Activated naive CD8-positive, alpha-beta T cell treated with anti-CD3 and anti-CD28 coated beads for 36 hours (primary cell): Measurements from ENCODE around the gene LLGL2. TPM values are rescaled to one million over a fixed set of nuclear protein-coding genes. Genes with fewer than 3 reads are reported as not detected.
A peak's percentile ranks its signal among the peaks of the same experiment; 100 is the strongest.
"Not testable (repeated sequence)": the region's sequence is repeated elsewhere in the genome, so short reads cannot be mapped to it uniquely, and the experiment has no call there.

Experiments used
- DNase-seq: peaks from one replicate; pipeline ENCODE4 v3.0.0; 2021
- H3K27ac Mint-ChIP-seq: one replicate; pipeline ENCODE4 v1.8.0; 2022; ENCODE audit warnings: mild to moderate bottlenecking, moderate library complexity, mixed read lengths
- H3K27me3 Mint-ChIP-seq: one replicate; pipeline ENCODE4 v1.8.0; 2022; ENCODE audit warnings: mild to moderate bottlenecking, mixed read lengths
- H3K36me3 Mint-ChIP-seq: one replicate; pipeline ENCODE4 v1.8.0; 2021; ENCODE audit warnings: mild to moderate bottlenecking, mixed read lengths
- H3K4me1 Mint-ChIP-seq: one replicate; pipeline ENCODE4 v1.8.0; 2021; ENCODE audit warnings: mixed read lengths
- H3K4me3 Mint-ChIP-seq: one replicate; pipeline ENCODE4 v1.8.0; 2022; ENCODE audit warnings: mild to moderate bottlenecking, moderate library complexity, mixed read lengths
- H3K9me3 Mint-ChIP-seq: one replicate; pipeline ENCODE4 v1.8.0; 2022; ENCODE audit warnings: mixed read lengths
- total RNA-seq, 2 experiments: library from RNA; stranded (reverse); gene quantifications; one replicate each; pipeline ENCODE4 v1.2.3, GENCODE V29; 2021

Gene LLGL2
- total RNA-seq, 2 experiments from 2014 or later: 4.8 to 5.0 TPM

DNA sequence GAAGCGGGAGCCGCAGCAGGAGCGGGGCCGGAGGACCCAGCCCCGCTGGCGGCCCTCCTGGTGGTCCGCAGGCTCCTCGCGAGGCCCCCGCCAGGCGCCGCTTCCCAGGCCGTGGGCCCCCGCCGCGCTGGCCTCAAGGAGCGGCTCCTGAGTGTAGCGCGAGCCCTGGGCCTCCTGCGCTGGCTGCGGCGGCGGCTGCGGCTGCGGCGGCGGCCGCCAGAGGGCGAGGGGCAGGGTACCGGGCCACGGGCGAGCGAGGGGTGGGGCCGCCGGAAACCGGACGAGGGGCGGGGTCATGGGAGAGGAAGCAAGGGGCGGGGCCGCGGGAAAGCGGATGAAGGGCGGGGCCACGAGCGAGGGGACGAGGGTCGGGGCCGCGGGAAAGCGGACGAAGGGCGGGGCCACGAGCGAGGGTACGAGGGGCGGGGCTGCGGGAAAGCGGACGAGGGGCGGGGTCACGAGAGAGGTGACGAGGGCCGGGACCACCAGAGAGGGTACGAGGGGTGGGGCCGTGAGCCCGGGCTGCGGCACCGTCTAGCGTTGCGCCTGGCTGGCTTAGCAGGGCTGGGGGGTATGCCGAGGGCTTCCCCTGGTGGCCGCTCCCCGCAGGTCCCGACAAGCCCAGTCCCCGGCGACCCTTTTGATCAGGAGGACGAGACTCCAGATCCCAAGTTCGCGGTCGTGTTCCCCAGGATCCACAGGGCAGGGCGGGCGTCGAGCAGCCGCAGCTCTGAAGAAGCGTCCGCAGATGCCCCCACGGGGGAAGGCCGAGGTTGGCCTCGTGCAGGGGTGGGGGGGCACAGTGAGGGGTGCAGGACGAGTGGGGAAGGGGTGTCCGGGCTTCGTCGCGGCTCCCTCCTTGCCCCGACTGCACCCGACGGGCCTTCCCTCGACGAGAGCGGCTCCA, 63.8 kb downstream of the LLGL2 start:
- H3K4me3 Mint-ChIP-seq: peak overlapping the region; percentile 70
- peak; percentile 96 for DNase-seq
- no peaks in the 10 kb centered on the region for H3K9me3 Mint-ChIP-seq
- peaks cover 3% of the 10 kb centered on the region for H3K4me1 Mint-ChIP-seq
- H3K27ac Mint-ChIP-seq: peak overlapping the region; percentile 42
- H3K27me3 Mint-ChIP-seq: no peaks in the 10 kb centered on the region
- no peaks in the 10 kb centered on the region for H3K36me3 Mint-ChIP-seq

DNA sequence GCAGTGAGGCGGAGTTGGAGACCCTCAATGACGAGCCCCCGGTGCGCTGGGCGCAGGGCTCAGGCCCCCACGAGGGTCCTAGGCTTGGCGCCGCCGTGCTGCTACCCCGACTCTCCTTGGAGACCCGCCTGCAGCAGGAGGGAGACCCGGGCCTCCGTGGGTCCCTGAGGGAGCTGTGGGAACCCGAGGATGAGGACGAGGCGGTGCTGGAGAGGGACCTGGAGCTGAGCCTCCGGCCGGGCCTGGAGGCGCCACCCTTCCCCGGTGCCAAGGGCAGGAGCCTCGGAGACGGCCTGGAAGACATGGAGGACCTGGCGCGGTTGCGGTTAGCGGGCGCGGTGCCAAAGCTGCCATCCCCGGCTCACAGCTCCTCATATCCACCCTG, 64.4 kb downstream of the LLGL2 start:
- Mint-ChIP-seq H3K27me3 (no peaks in the 10 kb centered on the region), H3K4me3 (no peak overlapping the region), H3K36me3 (no peaks in the 10 kb centered on the region), H3K9me3 (no peaks in the 10 kb centered on the region), H3K27ac (no peak overlapping the region), H3K4me1 (peaks cover 3% of the 10 kb centered on the region)
- DNase-seq: no peak

DNA sequence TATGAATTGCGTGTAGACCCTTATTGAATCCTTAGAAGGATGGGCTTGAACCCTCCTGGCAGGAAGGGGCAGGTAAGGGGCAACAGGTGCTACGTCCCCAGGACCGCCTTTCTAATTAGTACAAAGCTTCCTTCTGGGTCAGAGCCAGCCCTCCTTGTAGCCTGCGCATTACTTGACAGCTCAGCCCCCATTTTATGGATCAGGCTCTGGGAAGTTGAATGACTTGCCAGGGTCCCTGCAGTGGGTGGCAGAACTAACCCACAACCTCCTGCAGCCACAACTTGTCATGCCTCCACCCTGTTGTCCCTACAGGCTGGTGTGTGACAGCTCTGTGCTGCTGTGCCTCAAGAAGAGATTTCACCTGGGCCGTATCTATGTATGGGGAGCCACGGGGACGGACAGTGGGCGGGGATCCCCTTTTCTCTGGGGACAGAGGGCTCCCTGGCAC, 64.8 kb downstream of the LLGL2 start:
- H3K27ac Mint-ChIP-seq: no peak overlapping the region

DNA sequence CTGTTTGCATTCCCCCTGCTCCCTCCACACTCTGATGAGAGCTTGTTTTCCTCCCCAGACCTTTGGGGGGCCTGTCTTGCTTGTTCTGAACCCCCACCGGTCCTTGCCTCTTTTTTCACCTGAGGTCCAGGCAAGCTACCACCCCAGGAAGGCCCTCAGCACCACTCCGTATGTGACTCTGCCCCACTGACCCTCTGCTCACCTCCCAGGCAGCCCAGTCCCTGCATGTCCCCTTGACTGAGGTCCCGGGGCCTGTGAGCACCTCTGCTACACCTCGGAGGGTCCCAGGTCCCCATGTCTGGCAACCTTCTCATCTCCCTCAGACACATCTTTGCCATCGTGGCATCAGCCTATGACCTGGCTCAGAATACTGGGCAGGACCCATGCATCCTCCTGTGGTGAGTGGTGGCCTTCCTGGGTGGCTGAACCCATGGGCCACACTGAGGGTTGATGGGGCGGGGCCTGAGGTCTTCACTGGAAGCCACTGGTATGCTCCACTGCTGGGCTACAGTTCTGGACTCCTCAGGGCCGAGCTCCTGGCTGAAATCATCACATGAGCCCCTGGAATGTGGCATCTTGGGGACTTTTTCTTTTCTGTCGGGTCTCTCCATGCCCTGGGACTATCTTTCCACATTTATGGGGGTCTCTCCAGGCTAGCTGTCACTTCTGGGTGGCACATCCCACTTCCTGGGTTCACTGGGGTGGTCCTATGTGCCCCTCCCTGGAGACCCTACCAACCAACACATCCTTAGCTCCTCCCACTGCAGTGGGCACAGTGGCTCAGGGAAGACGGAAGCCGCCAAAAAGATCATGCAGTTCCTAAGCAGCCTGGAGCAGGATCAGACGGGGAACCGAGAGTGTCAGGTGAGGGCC, 65.6 kb downstream of the LLGL2 start:
- no peak overlapping the region for H3K27ac Mint-ChIP-seq
- no peaks in the 10 kb centered on the region for H3K9me3 Mint-ChIP-seq
- H3K36me3 Mint-ChIP-seq: no peaks in the 10 kb centered on the region
- H3K4me1 Mint-ChIP-seq: peaks cover 3% of the 10 kb centered on the region
- DNase-seq: no peak
- H3K27me3 Mint-ChIP-seq: no peaks in the 10 kb centered on the region
- no peak overlapping the region for H3K4me3 Mint-ChIP-seq

More for the DNA sequence above, 64.8 kb downstream of the LLGL2 start:
- no peaks in the 10 kb centered on the region for H3K27me3 Mint-ChIP-seq
- no peaks in the 10 kb centered on the region for H3K36me3 Mint-ChIP-seq
- peaks cover 3% of the 10 kb centered on the region for H3K4me1 Mint-ChIP-seq
- H3K4me3 Mint-ChIP-seq: no peak overlapping the region
- DNase-seq: no peak
- no peaks in the 10 kb centered on the region for H3K9me3 Mint-ChIP-seq

DNA sequence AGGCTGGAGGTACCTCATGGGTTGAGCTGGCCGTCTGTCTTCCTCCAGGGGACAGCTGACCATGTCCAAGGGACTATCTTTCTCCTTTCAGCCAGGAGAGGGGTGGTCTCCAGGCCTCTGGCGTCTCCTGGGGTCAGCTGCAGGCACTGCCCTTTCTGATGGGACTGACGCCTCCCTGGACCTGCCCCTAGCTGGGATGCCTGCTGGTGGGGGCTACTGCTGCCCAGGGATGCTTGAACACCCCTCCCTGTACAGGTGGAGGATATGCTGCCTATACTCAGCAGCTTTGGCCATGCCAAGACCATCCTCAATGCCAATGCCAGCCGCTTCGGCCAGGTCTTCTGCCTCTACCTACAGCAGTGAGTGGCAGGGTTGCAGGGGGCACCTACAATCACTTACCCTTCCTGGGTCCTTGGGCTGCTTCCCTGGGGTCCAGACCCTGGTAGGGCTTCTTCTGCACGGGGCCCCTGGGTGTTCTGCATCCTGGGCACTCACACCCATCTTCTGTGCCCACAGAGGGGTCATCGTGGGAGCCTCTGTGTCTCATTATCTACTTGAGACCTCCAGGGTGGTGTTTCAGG, 66.3 kb downstream of the LLGL2 start:
- no peaks in the 10 kb centered on the region for H3K36me3 Mint-ChIP-seq
- H3K9me3 Mint-ChIP-seq: no peaks in the 10 kb centered on the region
- DNase-seq: no peak
- H3K4me3 Mint-ChIP-seq: no peak overlapping the region
- H3K27ac Mint-ChIP-seq: no peak overlapping the region
- H3K4me1 Mint-ChIP-seq: peaks cover 3% of the 10 kb centered on the region
- no peaks in the 10 kb centered on the region for H3K27me3 Mint-ChIP-seq

DNA sequence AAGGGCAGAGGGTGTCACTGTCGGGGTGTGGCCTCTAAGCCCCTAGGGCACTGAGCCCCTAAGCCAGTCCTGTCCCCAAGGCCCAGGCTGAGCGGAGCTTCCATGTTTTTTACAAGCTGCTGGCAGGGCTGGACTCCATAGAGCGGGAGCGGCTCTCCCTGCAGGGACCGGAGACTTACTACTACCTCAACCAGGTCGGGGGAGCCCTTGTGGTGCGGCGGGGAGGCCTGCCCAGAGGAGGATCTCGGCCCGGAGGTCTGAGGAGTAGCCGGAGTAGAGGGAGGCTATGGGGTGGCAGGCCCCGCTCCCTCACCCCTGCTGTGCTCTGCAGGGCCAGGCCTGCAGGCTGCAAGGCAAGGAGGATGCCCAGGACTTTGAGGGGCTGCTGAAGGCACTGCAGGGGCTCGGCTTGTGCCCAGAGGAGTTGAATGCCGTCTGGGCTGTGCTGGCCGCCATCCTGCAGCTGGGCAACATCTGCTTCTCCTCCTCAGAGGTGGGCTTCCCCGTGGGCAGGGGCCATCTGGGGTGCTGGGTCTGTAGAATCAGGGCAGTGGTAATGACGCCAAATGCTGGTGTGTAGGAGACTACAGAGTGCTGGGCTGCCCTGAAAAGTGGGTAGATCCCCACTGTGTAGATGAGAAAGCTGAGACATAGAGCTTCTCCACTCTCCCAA, 67.0 kb downstream of the LLGL2 start:
- no peak overlapping the region for H3K27ac Mint-ChIP-seq
- H3K27me3 Mint-ChIP-seq: no peaks in the 10 kb centered on the region

DNA sequence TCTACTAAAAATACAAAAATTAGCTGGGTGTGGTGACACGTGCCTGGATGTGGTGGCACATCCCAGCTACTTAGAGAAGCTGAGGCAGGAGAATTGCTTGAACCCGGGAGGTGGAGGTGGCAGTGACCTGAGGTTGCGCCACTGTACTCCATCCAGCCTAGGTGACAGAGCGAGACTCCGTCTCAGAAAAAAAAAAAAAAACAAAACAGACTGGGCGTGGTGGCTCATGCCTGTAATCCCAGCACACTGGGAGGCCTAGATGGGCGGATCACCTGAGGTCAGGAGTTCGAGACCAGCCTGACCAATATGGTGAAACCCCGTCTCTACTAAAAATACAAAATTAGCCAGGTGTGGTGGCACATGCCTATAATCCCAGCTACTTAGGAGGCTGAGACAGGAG, 67.9 kb downstream of the LLGL2 start:
- not testable (repeated sequence) for H3K36me3 Mint-ChIP-seq, H3K27me3 Mint-ChIP-seq, H3K4me3 Mint-ChIP-seq, DNase-seq, H3K9me3 Mint-ChIP-seq, H3K27ac Mint-ChIP-seq, H3K4me1 Mint-ChIP-seq

More for the DNA sequence above, 67.0 kb downstream of the LLGL2 start:
- no peak for DNase-seq
- no peak overlapping the region for H3K4me3 Mint-ChIP-seq
- H3K36me3 Mint-ChIP-seq: no peaks in the 10 kb centered on the region
- no peaks in the 10 kb centered on the region for H3K9me3 Mint-ChIP-seq
- no peaks in the 10 kb centered on the region for H3K4me1 Mint-ChIP-seq

DNA sequence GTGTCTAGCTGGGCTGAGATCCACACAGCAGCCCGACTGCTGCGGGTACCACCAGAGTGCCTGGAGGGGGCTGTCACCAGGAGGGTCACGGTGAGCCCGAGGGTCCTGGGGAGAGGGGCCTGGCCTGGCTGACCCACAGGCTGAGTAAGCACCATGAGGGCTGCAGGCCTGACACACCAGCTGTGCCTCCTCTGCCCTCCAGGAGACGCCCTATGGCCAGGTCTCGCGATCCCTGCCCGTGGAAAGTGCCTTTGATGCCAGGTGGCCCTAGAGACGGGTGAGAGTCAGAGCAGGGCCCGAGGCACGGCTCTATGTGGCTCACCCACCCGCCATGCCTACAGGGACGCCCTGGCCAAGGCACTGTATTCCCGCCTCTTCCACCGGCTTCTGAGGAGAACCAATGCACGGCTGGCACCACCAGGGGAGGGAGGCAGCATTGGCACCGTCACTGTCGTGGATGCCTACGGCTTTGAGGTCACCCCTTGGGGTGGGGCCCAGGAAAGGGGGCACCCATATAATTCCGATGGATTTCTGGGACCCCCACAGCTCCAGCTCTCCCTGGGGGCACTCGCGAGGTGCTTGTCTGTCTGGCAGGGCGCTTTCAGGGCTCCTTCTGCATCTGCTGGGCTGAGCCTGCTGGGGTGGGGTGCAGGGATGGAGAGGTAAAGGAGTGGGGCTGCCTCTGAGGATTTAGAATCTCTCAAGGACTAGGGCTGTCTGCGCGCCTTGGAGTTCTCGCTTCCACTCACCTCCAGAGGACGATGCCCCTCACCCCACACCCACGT, 69.2 kb downstream of the LLGL2 start:
- Mint-ChIP-seq H3K4me1 (no peaks in the 10 kb centered on the region), H3K4me3 (no peak overlapping the region), H3K27ac (no peak overlapping the region), H3K27me3 (no peaks in the 10 kb centered on the region), H3K36me3 (no peaks in the 10 kb centered on the region), H3K9me3 (no peaks in the 10 kb centered on the region)
- no peak for DNase-seq

DNA sequence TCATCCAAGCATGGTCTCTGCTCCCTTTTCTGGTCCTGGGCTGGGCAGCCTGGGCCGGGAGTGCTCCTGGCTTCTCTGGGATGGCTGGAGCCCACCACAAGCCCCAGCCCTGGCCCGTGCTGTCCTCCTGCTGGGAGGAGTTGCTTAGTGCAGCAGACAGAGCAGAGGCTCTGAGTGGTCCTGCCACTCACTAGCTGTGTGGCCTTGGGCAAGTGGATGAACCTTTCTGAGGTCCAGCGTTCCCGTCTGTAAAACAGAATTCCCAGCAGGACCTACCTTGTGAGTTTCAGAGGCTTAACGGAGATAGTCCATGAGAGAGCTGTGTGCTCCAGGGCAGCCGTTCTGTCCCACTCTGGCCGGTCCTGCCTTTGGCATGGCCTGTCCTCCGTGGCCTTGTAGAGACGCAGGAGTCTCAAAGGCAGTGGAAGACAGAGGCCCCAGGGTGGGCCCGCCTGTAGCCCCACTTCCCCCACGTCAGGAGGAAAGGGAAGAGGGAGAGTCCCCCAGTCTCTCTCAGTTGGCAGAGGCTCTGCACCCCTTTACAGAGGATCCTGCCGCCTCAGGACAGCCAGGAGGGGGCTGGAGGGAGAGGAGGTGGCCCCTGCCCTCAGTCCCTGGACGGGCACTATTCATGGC, 69.9 kb downstream of the LLGL2 start:
- no peak overlapping the region for H3K4me3 Mint-ChIP-seq
- H3K4me1 Mint-ChIP-seq: no peaks in the 10 kb centered on the region
- H3K9me3 Mint-ChIP-seq: no peaks in the 10 kb centered on the region
- H3K36me3 Mint-ChIP-seq: no peaks in the 10 kb centered on the region
- no peak for DNase-seq
- H3K27ac Mint-ChIP-seq: no peak overlapping the region
- H3K27me3 Mint-ChIP-seq: no peaks in the 10 kb centered on the region

DNA sequence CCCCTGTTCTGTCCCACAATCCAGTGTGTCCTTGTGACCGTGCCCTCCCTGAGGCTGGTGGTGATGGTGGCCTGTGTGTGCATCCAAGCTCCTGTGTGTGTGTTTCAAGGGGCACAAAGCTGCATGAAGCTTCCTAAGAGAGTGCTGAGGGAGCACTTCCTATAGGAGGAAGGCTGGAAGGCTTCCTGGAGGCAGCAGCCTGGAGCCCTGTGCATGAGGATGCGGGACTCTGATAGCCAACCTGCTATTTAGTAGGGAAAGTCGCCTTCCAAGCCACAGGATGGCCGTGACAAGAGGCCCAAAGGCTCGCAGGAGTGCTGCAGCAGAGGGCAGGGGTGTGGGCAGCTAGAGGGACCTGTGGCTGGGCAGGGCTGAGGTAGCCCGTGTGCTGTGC, 70.4 kb downstream of the LLGL2 start:
- no peaks in the 10 kb centered on the region for H3K36me3 Mint-ChIP-seq
- H3K9me3 Mint-ChIP-seq: no peaks in the 10 kb centered on the region
- no peak overlapping the region for H3K4me3 Mint-ChIP-seq
- H3K4me1 Mint-ChIP-seq: no peaks in the 10 kb centered on the region
- no peak overlapping the region for H3K27ac Mint-ChIP-seq
- DNase-seq: no peak
- H3K27me3 Mint-ChIP-seq: no peaks in the 10 kb centered on the region

DNA sequence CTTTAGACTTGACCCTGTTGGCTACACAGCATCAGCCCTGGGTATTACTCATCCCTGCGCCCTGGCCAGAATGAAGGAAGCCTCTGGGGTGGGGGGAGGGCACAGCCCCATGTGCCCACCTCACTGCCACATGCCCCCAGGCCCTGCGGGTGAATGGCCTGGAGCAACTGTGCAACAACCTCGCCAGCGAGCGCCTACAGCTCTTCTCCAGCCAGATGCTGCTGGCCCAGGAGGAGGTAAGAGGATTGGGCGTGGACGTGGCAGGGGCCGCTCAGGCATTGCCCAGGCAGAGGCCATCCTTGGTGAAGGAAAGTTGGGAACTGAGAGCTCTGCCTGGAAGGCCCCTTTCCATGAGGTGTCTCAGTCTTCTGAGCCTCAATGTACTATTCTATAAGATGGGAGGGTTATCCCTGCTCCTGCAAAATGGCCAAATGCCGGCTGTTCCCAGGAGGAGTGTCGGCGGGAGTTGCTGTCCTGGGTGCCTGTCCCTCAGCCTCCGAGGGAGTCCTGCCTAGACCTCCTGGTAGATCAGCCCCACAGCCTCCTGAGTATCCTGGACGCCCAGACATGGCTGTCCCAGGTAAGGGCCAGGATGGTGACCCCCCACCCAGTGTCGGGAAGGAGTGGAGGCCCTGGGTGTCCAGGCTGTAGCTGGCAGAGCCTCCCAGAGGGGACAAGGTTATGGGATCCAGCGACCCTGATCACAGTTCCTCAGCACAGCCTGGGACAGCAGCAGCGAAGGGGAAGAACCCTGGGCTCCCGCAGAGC, 71.0 kb downstream of the LLGL2 start:
- Mint-ChIP-seq H3K36me3 (no peaks in the 10 kb centered on the region), H3K4me3 (no peak overlapping the region), H3K9me3 (no peaks in the 10 kb centered on the region), H3K4me1 (no peaks in the 10 kb centered on the region), H3K27me3 (no peaks in the 10 kb centered on the region), H3K27ac (no peak overlapping the region)
- DNase-seq: no peak

DNA sequence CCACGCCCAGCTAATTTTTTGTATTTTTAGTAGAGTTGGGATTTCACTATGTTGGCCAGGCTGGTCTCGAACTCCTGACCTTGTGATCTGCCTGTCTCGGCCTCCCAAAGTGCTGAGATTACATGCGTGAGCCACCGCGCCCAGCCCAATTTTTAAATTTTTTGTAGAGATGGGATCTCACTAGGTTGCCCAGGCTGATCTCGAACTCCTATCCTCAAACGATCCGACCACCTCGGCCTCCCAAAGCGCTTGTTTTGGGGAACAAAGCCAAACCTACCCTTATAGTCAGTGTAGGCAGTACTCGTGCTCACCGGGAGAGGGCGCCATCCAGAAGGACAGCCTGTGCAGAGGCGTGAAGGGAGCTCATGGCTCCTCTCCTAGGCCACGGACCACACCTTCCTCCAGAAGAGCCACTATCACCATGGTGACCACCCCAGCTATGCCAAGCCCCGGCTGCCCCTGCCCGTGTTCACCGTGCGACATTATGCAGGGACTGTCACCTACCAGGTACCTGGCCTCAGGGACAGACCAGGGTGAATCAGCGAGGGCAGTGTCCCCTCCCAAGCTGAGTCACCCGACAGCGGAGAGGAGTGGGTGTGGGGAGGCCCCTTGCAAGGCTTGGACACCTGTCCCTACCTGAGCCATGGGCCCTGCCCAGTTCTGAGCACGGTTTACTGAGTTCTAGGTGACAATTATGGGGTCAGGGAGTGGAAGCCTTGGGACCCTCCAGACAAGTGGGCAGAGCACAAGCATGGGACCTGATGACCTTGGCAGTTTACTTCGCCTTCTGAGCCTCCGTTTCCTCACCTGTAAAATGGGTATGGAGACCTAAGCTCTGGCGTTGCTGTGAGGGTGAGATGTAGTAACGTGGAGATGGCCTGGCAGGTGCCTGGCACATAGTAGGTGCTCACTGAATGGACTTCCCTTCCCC, 75.8 kb downstream of the LLGL2 start:
- Mint-ChIP-seq H3K4me3 (no peak overlapping the region), H3K4me1 (no peaks in the 10 kb centered on the region), H3K27ac (no peak overlapping the region), H3K9me3 (no peaks in the 10 kb centered on the region), H3K36me3 (no peaks in the 10 kb centered on the region), H3K27me3 (no peaks in the 10 kb centered on the region)
- peak; percentile 63 for DNase-seq
